HG02981 (cell line): Measurements from ENCODE around the gene SNAI1.
"Not testable (repeated sequence)": the region's sequence is repeated elsewhere in the genome, so short reads cannot be mapped to it uniquely, and the experiment has no call there.

ENCODE experiments used
- ATAC-seq: cut with Tn5 transposase; IDR thresholded peaks from one replicate; pipeline ENCODE4 v1.9.1; 2021; ENCODE audit warnings: mild to moderate bottlenecking, moderate library complexity; ENCODE audit not compliant: unreplicated experiment

The SNAI1 gene

GRCh38 chr20:49985617-49986016 is 2.8 kb downstream of the SNAI1 start:
- no peak for ATAC-seq

DNA sequence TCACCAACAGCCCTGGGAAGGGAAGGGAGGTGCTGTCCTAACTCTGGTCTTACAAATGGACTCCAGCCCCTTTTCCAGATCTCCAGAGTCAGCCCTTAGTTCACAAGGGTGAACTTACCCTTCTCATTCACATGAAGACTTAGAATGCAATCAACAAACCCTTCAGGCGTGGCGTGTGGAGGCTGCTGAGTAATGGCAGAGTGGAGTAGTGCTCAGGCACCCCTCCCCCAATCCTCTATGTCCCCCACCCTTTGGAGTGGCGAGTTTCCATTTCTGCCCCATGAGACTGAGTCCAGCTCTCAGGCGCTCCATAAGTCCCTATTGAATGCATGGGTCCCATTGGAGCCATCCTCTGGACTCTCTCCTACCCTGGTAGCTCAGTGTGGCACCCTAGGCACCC is 3.3 kb downstream of the SNAI1 start:
- no peak for ATAC-seq

- no peak for ATAC-seq
These were observed 4.5 kb downstream of the SNAI1 start for GRCh38 chr20:49987015-49987867.

DNA sequence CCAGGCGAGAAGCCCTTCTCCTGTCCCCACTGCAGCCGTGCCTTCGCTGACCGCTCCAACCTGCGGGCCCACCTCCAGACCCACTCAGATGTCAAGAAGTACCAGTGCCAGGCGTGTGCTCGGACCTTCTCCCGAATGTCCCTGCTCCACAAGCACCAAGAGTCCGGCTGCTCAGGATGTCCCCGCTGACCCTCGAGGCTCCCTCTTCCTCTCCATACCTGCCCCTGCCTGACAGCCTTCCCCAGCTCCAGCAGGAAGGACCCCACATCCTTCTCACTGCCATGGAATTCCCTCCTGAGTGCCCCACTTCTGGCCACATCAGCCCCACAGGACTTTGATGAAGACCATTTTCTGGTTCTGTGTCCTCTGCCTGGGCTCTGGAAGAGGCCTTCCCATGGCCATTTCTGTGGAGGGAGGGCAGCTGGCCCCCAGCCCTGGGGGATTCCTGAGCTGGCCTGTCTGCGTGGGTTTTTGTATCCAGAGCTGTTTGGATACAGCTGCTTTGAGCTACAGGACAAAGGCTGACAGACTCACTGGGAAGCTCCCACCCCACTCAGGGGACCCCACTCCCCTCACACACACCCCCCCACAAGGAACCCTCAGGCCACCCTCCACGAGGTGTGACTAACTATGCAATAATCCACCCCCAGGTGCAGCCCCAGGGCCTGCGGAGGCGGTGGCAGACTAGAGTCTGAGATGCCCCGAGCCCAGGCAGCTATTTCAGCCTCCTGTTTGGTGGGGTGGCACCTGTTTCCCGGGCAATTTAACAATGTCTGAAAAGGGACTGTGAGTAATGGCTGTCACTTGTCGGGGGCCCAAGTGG is 5.3 kb downstream of the SNAI1 start:
- no peak for ATAC-seq

GRCh38 chr20:49989234-49990065 is 6.7 kb downstream of the SNAI1 start:
- no peak for ATAC-seq

GRCh38 chr20:49990271-49990720 is 7.5 kb downstream of the SNAI1 start:
- no peak for ATAC-seq

GRCh38 chr20:49993301-49993751 is 10.5 kb downstream of the SNAI1 start:
- no peak for ATAC-seq

DNA sequence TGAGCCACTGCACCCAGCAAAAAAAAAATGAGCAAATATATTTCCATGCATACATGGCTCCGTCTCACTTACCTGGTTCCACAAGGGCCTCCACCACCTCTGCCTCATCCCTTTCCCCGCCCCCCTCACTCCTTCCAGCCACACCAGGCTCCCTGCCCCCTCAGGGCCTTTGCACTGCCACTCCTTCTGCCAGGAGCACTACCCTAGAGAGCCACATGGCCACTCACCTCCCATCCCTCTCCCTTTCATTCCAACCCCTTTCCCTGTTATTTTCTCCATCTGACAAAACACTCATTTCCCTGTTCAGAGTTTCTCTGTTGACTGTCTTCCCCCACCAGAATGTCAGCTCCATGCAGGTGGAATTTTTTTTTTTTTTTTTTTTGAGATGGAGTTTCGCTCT is 12.8 kb downstream of the SNAI1 start:
- no peak for ATAC-seq

DNA sequence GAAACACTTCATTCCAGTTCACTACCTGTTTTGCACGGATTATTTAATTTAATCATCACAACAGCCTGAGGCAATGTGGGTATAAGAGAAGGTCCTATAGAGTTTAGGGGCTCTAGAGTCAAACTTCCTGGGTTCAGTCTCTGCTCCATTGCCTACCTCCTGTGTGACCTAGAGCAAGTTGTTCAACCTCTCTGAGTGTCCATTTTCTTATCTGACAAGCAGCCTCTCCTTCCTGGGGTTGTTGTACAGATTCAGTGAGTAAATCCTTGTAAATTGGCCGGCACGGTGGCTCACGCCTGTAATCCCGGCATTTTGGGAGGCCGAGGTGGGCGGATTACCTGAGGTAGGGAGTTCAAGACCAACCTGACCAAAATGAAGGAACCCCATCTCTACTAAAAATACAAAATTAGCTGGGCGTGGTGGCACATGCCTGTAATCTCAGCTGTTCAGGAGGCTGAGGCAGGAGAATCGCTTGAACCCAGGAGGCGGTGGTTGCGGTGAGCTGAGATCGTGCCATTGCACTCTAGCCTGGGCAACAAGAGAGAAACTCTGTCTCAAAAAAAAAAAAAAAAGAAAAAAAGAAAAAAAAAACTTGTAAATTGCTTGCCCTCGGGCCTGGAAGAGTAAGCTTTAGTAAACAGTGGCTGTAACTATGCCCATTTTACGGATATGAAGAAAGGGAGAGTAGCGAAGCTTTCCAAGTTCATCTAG is 15.9 kb downstream of the SNAI1 start:
- not testable (repeated sequence) for ATAC-seq

- ATAC-seq, result no peak
These were observed 16.5 kb downstream of the SNAI1 start for GRCh38 chr20:49999329-49999728.

GRCh38 chr20:50000548-50001222 is 17.9 kb downstream of the SNAI1 start:
- ATAC-seq, result not testable (repeated sequence)

- no peak for ATAC-seq
These were observed 19.1 kb downstream of the SNAI1 start for GRCh38 chr20:50001784-50002311.

DNA sequence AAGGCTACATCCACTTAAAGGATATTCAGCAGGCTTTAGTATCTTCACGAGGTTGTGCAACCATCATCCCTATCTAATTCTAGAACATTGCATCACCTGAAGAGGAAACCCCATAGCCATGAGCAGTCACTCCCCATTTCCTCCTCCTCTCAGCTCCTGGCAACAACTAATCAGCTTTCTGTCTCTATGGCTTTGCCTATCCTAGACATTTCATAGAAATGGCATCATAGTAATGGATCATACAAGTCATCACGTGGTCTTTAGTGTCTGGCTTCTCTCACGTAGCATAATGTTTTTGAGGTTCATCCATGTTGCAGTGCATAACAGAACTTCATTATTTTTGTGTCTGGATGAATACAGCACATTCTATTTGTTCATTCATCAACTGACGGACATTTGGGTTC is 20.5 kb downstream of the SNAI1 start:
- ATAC-seq, result no peak

DNA sequence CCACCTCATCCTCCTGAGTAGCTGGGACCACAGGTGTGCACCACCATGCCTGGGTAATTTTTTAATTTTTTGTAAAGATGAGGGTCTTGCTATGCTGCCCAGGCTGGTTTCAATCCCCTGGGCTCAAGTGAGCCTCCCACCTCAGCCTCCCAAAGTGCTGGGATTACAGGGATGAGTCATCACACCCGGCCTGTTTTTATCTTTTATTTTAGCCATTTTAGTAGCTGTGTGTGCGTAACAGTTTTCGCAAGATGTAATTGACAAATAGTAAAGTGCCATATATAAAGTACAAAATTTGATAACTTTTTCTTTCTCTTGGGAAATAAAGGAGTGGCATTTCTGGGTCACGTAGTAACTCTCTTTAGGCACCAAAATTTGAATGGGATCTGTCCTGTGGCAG is 21.4 kb downstream of the SNAI1 start:
- ATAC-seq, result no peak

- no peak for ATAC-seq
These were observed 22.7 kb downstream of the SNAI1 start for GRCh38 chr20:50005471-50005981.

DNA sequence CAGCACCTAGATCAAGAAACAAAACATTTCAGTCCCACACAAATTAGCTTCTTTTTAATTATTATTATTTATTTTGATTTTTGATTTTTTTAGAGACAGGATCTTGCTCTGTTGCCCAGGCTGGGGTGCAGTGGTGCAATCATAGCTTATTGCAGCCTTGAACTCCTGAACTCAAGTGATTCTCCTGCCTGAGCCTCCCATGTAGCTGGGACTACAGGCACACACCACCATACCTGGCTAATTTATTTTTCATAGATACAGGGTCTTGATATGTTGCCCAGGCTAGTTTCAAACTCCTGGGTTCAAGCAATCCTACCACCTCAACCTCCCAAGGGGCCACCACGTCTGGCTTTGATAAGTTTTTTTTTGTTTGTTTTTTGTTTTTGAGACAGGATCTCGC is 24.6 kb downstream of the SNAI1 start:
- ATAC-seq, result no peak

DNA sequence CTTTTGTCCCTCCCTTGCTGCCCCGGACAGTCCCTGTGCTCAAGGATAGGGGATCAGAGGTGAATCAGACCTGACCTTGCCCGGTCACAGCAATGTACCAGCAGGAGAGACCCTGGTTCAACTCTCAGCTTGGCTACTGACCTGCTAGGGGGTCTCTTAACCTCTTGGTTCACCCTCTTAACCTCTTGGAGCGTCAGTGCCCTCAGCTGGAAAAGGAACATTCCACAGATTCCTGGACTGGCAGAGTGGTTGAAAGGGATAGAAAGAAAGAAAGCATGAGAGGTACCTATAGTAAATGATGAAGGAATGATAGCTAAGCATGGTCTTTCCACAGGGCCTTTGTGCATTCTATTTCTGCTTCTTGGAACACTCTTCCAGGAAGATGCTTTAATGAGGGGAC is 25.2 kb downstream of the SNAI1 start:
- ATAC-seq, result no peak

GRCh38 chr20:50009521-50010454 is 27.0 kb downstream of the SNAI1 start:
- no peak for ATAC-seq
